ENCODE measurements around the gene SMARCC1. TPM values are rescaled to one million over a fixed set of nuclear protein-coding genes. Genes with fewer than 3 reads are reported as not detected.

The SMARCC1 gene
- total RNA-seq, 1 donor from 2014 or later, result 146 TPM

DNA sequence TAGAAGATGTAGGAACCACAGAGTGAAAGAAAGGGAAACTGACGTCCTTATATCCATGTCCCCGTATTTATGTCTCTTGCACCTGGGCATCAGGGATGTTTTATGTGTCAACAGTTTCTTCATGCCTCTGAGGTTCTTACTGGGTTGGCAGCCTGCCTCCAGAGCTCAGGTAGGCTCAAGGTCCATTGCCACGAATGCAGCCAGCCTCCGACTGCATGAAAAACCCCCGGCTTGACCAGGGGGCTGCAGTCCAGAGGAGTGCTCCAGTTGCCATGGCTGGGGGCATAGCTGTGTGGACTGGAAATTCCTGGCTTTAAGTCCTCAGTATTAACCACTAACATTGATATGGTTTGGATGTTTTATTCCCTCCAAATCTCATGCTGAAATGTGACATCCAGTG is 200.3 kb downstream of the SMARCC1 start:
- H2AFZ ChIP-seq (ENCODE audit: low read depth, low read length), result no peak overlapping the region
- Mint-ChIP-seq H3K36me3 (ENCODE audit: low read depth, unreplicated experiment) (peaks cover 21% of the 10 kb centered on the region), H3K27ac (ENCODE audit: unreplicated experiment) (no peak overlapping the region), H3K27me3 (ENCODE audit: low read depth, unreplicated experiment) (peaks cover 11% of the 10 kb centered on the region), H3K4me3 (ENCODE audit: unreplicated experiment) (no peak overlapping the region), H3K4me1 (ENCODE audit: low read depth, unreplicated experiment) (peaks cover 2% of the 10 kb centered on the region), H3K9me3 (ENCODE audit: unreplicated experiment) (no peaks in the 10 kb centered on the region)
- H3K4me3 ChIP-seq (ENCODE audit: insufficient read depth, low read depth, low read length), result no peak overlapping the region
- no peaks in the 10 kb centered on the region for H3K79me2 ChIP-seq (ENCODE audit: insufficient read depth, low read length)
- H3K36me3 ChIP-seq (ENCODE audit: insufficient read depth, low read length), result peaks cover 11% of the 10 kb centered on the region
- H3K9me3 ChIP-seq (ENCODE audit: insufficient read depth, low read depth, low read length), result no peaks in the 10 kb centered on the region
- no peak for FAIRE-seq
- H3K4me2 ChIP-seq (ENCODE audit: low read length), result no peak overlapping the region
- no peaks in the 10 kb centered on the region for H3K4me1 ChIP-seq (ENCODE audit: insufficient read depth, low read length)
- H3K27ac ChIP-seq (ENCODE audit: low read depth, low read length), result no peak overlapping the region
- no peak for DNase-seq (ENCODE audit: low read depth)
- H4K20me1 ChIP-seq (ENCODE audit: insufficient read depth, low read length), result peaks cover 22% of the 10 kb centered on the region
- peaks cover 20% of the 10 kb centered on the region for H3K27me3 ChIP-seq (ENCODE audit: insufficient read depth, low read length)
- H3K9ac ChIP-seq (ENCODE audit: low read length), result no peak overlapping the region
- no peak for TF ChIP-seq EZH2 (IDR thresholded peaks at IDR 0.05; ENCODE audit: insufficient read depth, low read length)
- TF ChIP-seq, protein P1, sequence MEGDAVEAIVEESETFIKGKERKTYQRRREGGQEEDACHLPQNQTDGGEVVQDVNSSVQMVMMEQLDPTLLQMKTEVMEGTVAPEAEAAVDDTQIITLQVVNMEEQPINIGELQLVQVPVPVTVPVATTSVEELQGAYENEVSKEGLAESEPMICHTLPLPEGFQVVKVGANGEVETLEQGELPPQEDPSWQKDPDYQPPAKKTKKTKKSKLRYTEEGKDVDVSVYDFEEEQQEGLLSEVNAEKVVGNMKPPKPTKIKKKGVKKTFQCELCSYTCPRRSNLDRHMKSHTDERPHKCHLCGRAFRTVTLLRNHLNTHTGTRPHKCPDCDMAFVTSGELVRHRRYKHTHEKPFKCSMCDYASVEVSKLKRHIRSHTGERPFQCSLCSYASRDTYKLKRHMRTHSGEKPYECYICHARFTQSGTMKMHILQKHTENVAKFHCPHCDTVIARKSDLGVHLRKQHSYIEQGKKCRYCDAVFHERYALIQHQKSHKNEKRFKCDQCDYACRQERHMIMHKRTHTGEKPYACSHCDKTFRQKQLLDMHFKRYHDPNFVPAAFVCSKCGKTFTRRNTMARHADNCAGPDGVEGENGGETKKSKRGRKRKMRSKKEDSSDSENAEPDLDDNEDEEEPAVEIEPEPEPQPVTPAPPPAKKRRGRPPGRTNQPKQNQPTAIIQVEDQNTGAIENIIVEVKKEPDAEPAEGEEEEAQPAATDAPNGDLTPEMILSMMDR (IDR thresholded peaks at IDR 0.05; ENCODE audit: insufficient read depth, low read depth, low read length), result no peak

DNA sequence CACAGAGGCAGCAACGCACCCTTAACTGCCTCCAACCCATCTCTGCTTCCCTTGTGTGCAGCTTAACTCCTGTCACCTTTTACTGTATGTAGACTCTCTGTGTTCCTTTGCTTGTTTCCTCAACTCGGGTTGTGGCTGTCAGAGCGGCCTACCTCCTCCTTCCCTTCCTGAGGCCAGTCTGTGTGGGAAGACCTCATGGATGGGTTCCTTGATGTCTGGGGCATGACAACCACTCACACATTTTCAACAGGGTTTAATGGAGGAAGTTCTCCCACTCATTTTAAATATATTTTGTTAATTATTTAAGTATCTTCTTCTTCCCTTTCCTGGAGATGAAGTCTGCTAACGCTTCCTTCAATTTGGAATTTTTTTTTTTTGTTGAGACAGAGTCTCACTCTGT is 201.2 kb downstream of the SMARCC1 start:
- H3K9ac ChIP-seq (ENCODE audit: low read length), result no peak overlapping the region
- Mint-ChIP-seq H3K4me1 (ENCODE audit: low read depth, unreplicated experiment) (no peaks in the 10 kb centered on the region), H3K4me3 (ENCODE audit: unreplicated experiment) (peak overlapping the region; percentile 58), H3K36me3 (ENCODE audit: low read depth, unreplicated experiment) (peaks cover 16% of the 10 kb centered on the region), H3K27ac (ENCODE audit: unreplicated experiment) (no peak overlapping the region), H3K27me3 (ENCODE audit: low read depth, unreplicated experiment) (peaks cover 16% of the 10 kb centered on the region), H3K9me3 (ENCODE audit: unreplicated experiment) (no peaks in the 10 kb centered on the region)
- H4K20me1 ChIP-seq (ENCODE audit: insufficient read depth, low read length), result peaks cover 22% of the 10 kb centered on the region
- FAIRE-seq, result no peak
- H3K4me1 ChIP-seq (ENCODE audit: insufficient read depth, low read length), result no peaks in the 10 kb centered on the region
- H3K36me3 ChIP-seq (ENCODE audit: insufficient read depth, low read length), result peaks cover 3% of the 10 kb centered on the region
- no peak for DNase-seq (ENCODE audit: low read depth)
- no peak overlapping the region for H2AFZ ChIP-seq (ENCODE audit: low read depth, low read length)
- no peak overlapping the region for H3K27ac ChIP-seq (ENCODE audit: low read depth, low read length)
- no peak overlapping the region for H3K4me3 ChIP-seq (ENCODE audit: insufficient read depth, low read depth, low read length)
- H3K4me2 ChIP-seq (ENCODE audit: low read length), result no peak overlapping the region
- no peaks in the 10 kb centered on the region for H3K9me3 ChIP-seq (ENCODE audit: insufficient read depth, low read depth, low read length)
- peaks cover 20% of the 10 kb centered on the region for H3K27me3 ChIP-seq (ENCODE audit: insufficient read depth, low read length)
- H3K79me2 ChIP-seq (ENCODE audit: insufficient read depth, low read length), result no peaks in the 10 kb centered on the region
- TF ChIP-seq, protein P1 (IDR thresholded peaks at IDR 0.05; ENCODE audit: insufficient read depth, low read depth, low read length), result no peak
- TF ChIP-seq EZH2 (IDR thresholded peaks at IDR 0.05; ENCODE audit: insufficient read depth, low read length), result no peak

GRCh38 chr3:47579875-47580274 is 201.8 kb downstream of the SMARCC1 start:
- no peaks in the 10 kb centered on the region for H3K79me2 ChIP-seq (ENCODE audit: insufficient read depth, low read length)
- no peaks in the 10 kb centered on the region for H3K4me1 ChIP-seq (ENCODE audit: insufficient read depth, low read length)
- no peak overlapping the region for H3K27ac Mint-ChIP-seq (ENCODE audit: unreplicated experiment)
- no peaks in the 10 kb centered on the region for H3K9me3 Mint-ChIP-seq (ENCODE audit: unreplicated experiment)
- no peak overlapping the region for H3K27ac ChIP-seq (ENCODE audit: low read depth, low read length)
- H3K4me1 Mint-ChIP-seq (ENCODE audit: low read depth, unreplicated experiment), result no peaks in the 10 kb centered on the region
- DNase-seq (ENCODE audit: low read depth), result no peak
- peaks cover 20% of the 10 kb centered on the region for H3K27me3 ChIP-seq (ENCODE audit: insufficient read depth, low read length)
- H3K36me3 Mint-ChIP-seq (ENCODE audit: low read depth, unreplicated experiment), result peaks cover 14% of the 10 kb centered on the region
- H3K9ac ChIP-seq (ENCODE audit: low read length), result no peak overlapping the region
- H3K4me2 ChIP-seq (ENCODE audit: low read length), result no peak overlapping the region
- peaks cover 22% of the 10 kb centered on the region for H4K20me1 ChIP-seq (ENCODE audit: insufficient read depth, low read length)
- no peaks in the 10 kb centered on the region for H3K36me3 ChIP-seq (ENCODE audit: insufficient read depth, low read length)
- H3K9me3 ChIP-seq (ENCODE audit: insufficient read depth, low read depth, low read length), result no peaks in the 10 kb centered on the region
- no peak overlapping the region for H2AFZ ChIP-seq (ENCODE audit: low read depth, low read length)
- peak overlapping the region; percentile 58 for H3K4me3 Mint-ChIP-seq (ENCODE audit: unreplicated experiment)
- FAIRE-seq, result no peak
- TF ChIP-seq, protein P1 (IDR thresholded peaks at IDR 0.05; ENCODE audit: insufficient read depth, low read depth, low read length), result no peak
- no peak for TF ChIP-seq EZH2 (IDR thresholded peaks at IDR 0.05; ENCODE audit: insufficient read depth, low read length)
- no peak overlapping the region for H3K4me3 ChIP-seq (ENCODE audit: insufficient read depth, low read depth, low read length)
- peaks cover 18% of the 10 kb centered on the region for H3K27me3 Mint-ChIP-seq (ENCODE audit: low read depth, unreplicated experiment)
